CD4-positive, CD25-positive, alpha-beta regulatory T cell (primary cell): ENCODE data around the gene STAM. TPM values are rescaled to one million over a fixed set of nuclear protein-coding genes. Genes with fewer than 3 reads are reported as not detected.
"Not testable (repeated sequence)": the region's sequence is repeated elsewhere in the genome, so short reads cannot be mapped to it uniquely, and the experiment has no call there.

ENCODE experiments used
- ATAC-seq, 2 donors: fragments of 150-1000 bp; cut with Tn5 transposase; one replicate each; pipeline ENCODE4 v1.10.0; 2021; ENCODE audit warnings: low read depth in 2 of 2, moderate number of reproducible peaks in 2 of 2, moderate library complexity in 1 of 2
- DNase-seq, 3 donors: peaks; one replicate each; pipeline versions ENCODE4 v3.0.0 to v3.0.0-alpha.2; 2012 to 2022; ENCODE audit warnings: mixed read lengths in 1 of 3
- H3K27ac ChIP-seq: one replicate; pipeline ENCODE4 v1.7.0; 2013; ENCODE audit warnings: mild to moderate bottlenecking, low read length; ENCODE audit not compliant: insufficient read depth, poor library complexity, severe bottlenecking
- H3K27me3 ChIP-seq: one replicate; pipeline ENCODE4 v1.7.0; 2013; ENCODE audit warnings: low read length; ENCODE audit not compliant: control insufficient read depth, insufficient read depth
- H3K36me3 ChIP-seq: one replicate; pipeline ENCODE4 v1.7.0; 2013; ENCODE audit warnings: mild to moderate bottlenecking, low read length, moderate library complexity; ENCODE audit not compliant: control insufficient read depth, insufficient read depth
- H3K4me1 ChIP-seq: 2 replicates; pipeline ENCODE4 v1.7.0; 2013; ENCODE audit warnings: mild to moderate bottlenecking, low read length; ENCODE audit not compliant: insufficient read depth, control insufficient read depth, poor library complexity, severe bottlenecking
- H3K4me3 ChIP-seq: one replicate; pipeline ENCODE4 v1.7.0; 2013; ENCODE audit warnings: low read depth, mild to moderate bottlenecking, low read length, moderate library complexity
- H3K9me3 ChIP-seq, 2 experiments: 1 replicate in 1 of 2; 2 replicates in 1 of 2; pipeline ENCODE4 v1.7.0; 2013; ENCODE audit warnings: low read length in 2 of 2, mild to moderate bottlenecking in 1 of 2, moderate library complexity in 1 of 2; ENCODE audit not compliant: control insufficient read depth in 2 of 2
- H3K27ac Mint-ChIP-seq, 3 donors: one replicate each; pipeline ENCODE4 v1.8.0; 2020 to 2022; ENCODE audit warnings: mild to moderate bottlenecking in 3 of 3, mixed read lengths in 3 of 3, moderate library complexity in 2 of 3
- H3K27me3 Mint-ChIP-seq: one replicate; pipeline ENCODE4 v1.8.0; 2022; ENCODE audit warnings: mild to moderate bottlenecking, mixed read lengths
- H3K36me3 Mint-ChIP-seq: one replicate; pipeline ENCODE4 v1.8.0; 2020; ENCODE audit warnings: mixed read lengths
- H3K4me1 Mint-ChIP-seq, 4 donors: one replicate each; pipeline ENCODE4 v1.8.0; 2020 to 2022; ENCODE audit warnings: mixed read lengths in 4 of 4, mild to moderate bottlenecking in 1 of 4
- H3K4me3 Mint-ChIP-seq, 4 donors: one replicate each; pipeline ENCODE4 v1.8.0; 2020 to 2022; ENCODE audit warnings: mild to moderate bottlenecking in 4 of 4, mixed read lengths in 4 of 4, moderate library complexity in 3 of 4
- H3K9me3 Mint-ChIP-seq, 7 donors: one replicate each; pipeline ENCODE4 v1.8.0; 2020 to 2022; ENCODE audit warnings: mixed read lengths in 7 of 7, mild to moderate bottlenecking in 3 of 7, moderate library complexity in 2 of 7
- polyA plus RNA-seq, 4 donors: library from polyadenylated mRNA; unstranded; fragments of 300-500 nt; fragmentation: Illumina TruSeq; gene quantifications; one replicate each; pipeline ENCODE4 v1.2.3, GENCODE V29; 2021
- total RNA-seq: library from RNA; stranded (reverse); gene quantifications from one replicate; pipeline ENCODE4 v1.2.3, GENCODE V29; 2022

Gene STAM
- total and polyA plus RNA-seq, 5 donors from 2014 or later, result 48.0 to 154 (median 69.6) TPM

- H3K27me3 ChIP-seq, result no peaks in the 10 kb centered on the region
- H3K4me3 ChIP-seq, result no peak overlapping the region
- no peak for ATAC-seq
- H3K4me1 ChIP-seq, result peaks cover 6% of the 10 kb centered on the region
- no peaks in the 10 kb centered on the region for H3K9me3 ChIP-seq
- H3K4me3 Mint-ChIP-seq, result no peak overlapping the region
- H3K9me3 Mint-ChIP-seq, result peaks cover 0 to 3% (median 0%) of the 10 kb centered on the region in 7 donors
- peaks cover 23 to 45% (median 25%) of the 10 kb centered on the region in 4 donors for H3K4me1 Mint-ChIP-seq
- peaks cover 94% of the 10 kb centered on the region for H3K36me3 ChIP-seq
- peak overlapping the region; percentile 17 to 53 (median 39) for H3K27ac Mint-ChIP-seq
- no peak overlapping the region for H3K27ac ChIP-seq
- H3K27me3 Mint-ChIP-seq, result no peaks in the 10 kb centered on the region
- peaks cover 67% of the 10 kb centered on the region for H3K36me3 Mint-ChIP-seq
- no peak for DNase-seq
Measured at GRCh38 chr10:17712717-17713471, 68.9 kb downstream of the STAM start.

GRCh38 chr10:17713758-17714157, 69.8 kb downstream of the STAM start:
- peaks cover 23 to 47% (median 25%) of the 10 kb centered on the region in 4 donors for H3K4me1 Mint-ChIP-seq
- H3K27ac Mint-ChIP-seq, result peak overlapping the region in 1 of 3 donors; percentile 20
- no peak for ATAC-seq
- no peaks in the 10 kb centered on the region for H3K27me3 Mint-ChIP-seq
- Histone ChIP-seq H3K27ac (no peak overlapping the region), H3K4me1 (peaks cover 6% of the 10 kb centered on the region), H3K9me3 (no peaks in the 10 kb centered on the region), H3K36me3 (peaks cover 85% of the 10 kb centered on the region), H3K27me3 (no peaks in the 10 kb centered on the region), H3K4me3 (no peak overlapping the region)
- H3K4me3 Mint-ChIP-seq, result no peak overlapping the region
- H3K36me3 Mint-ChIP-seq, result peaks cover 66% of the 10 kb centered on the region
- peaks cover 0 to 3% (median 0%) of the 10 kb centered on the region in 7 donors for H3K9me3 Mint-ChIP-seq
- no peak for DNase-seq

GRCh38 chr10:17716161-17716560, 72.2 kb downstream of the STAM start:
- no peaks in the 10 kb centered on the region for H3K9me3 ChIP-seq
- peak in 1 of 3 donors; percentile 23 for DNase-seq
- Mint-ChIP-seq H3K4me1 (peaks cover 13 to 48% (median 22%) of the 10 kb centered on the region in 4 donors), H3K36me3 (peaks cover 65% of the 10 kb centered on the region), H3K27ac (peak overlapping the region in 1 of 3 donors; percentile 23), H3K27me3 (no peaks in the 10 kb centered on the region), H3K9me3 (peaks cover 0 to 3% (median 0%) of the 10 kb centered on the region in 7 donors), H3K4me3 (no peak overlapping the region)
- H3K4me1 ChIP-seq, result peaks cover 6% of the 10 kb centered on the region
- H3K27me3 ChIP-seq, result no peaks in the 10 kb centered on the region
- no peak for ATAC-seq
- H3K36me3 ChIP-seq, result peaks cover 61% of the 10 kb centered on the region
- H3K4me3 ChIP-seq, result no peak overlapping the region
- peak overlapping the region; percentile 37 for H3K27ac ChIP-seq

DNA sequence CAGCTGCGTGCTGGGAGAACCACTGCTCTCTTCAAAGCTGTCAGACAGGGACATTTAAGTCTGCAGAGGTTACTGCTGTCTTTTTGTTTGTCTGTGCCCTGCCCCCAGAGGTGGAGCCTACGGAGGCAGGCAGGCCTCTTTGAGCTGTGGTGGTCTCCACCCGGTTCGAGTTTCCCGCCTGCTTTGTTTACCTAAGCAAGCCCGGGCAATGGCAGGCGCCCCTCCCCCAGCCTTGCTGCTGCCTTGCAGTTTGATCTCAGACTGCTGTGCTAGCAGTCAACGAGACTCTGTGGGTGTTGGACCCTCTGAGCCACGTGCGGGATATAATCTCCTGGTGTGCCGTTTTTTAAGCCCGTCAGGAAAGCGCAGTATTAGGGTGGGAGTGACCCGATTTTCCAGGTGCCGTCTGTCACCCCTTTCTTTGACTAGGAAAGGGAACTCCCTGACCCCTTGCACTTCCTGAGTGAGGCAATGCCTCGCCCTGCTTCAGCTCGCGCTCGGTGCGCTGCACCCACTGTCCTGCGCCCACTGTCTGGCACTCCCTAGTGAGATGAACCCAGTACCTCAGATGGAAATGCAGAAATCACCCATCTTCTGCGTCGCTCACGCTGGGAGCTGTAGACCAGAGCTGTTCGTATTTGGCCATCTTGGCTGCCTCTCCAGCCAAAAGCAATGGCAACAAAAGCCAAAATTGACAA, 78.5 kb downstream of the STAM start:
- not testable (repeated sequence) for H3K27ac Mint-ChIP-seq, H3K4me1 ChIP-seq, H3K36me3 ChIP-seq, H3K27me3 Mint-ChIP-seq, ATAC-seq, H3K9me3 Mint-ChIP-seq, DNase-seq, H3K4me3 Mint-ChIP-seq, H3K4me3 ChIP-seq, H3K27me3 ChIP-seq, H3K27ac ChIP-seq, H3K9me3 ChIP-seq
- Mint-ChIP-seq H3K4me1 (peaks cover 11 to 28% (median 20%) of the 10 kb centered on the region in 4 donors), H3K36me3 (peaks cover 27% of the 10 kb centered on the region)

GRCh38 chr10:17725703-17726102, 81.8 kb downstream of the STAM start:
- Histone ChIP-seq H3K27me3 (no peaks in the 10 kb centered on the region), H3K4me1 (peaks cover 4% of the 10 kb centered on the region), H3K36me3 (no peaks in the 10 kb centered on the region), H3K9me3 (no peaks in the 10 kb centered on the region), H3K4me3 (no peak overlapping the region), H3K27ac (no peak overlapping the region)
- no peak for DNase-seq
- peak overlapping the region in 1 of 3 donors; percentile 9 for H3K27ac Mint-ChIP-seq
- H3K27me3 Mint-ChIP-seq, result no peaks in the 10 kb centered on the region
- H3K4me1 Mint-ChIP-seq, result peaks cover 9 to 25% (median 16%) of the 10 kb centered on the region in 4 donors
- peaks cover 0 to 6% (median 0%) of the 10 kb centered on the region in 7 donors for H3K9me3 Mint-ChIP-seq
- H3K4me3 Mint-ChIP-seq, result no peak overlapping the region
- H3K36me3 Mint-ChIP-seq, result peaks cover 15% of the 10 kb centered on the region
- ATAC-seq, result no peak

GRCh38 chr10:17729630-17730029, 85.7 kb downstream of the STAM start:
- H3K4me1 Mint-ChIP-seq, result peaks cover 13 to 20% (median 16%) of the 10 kb centered on the region in 4 donors
- no peaks in the 10 kb centered on the region for H3K27me3 ChIP-seq
- H3K36me3 Mint-ChIP-seq, result no peaks in the 10 kb centered on the region
- no peak overlapping the region for H3K27ac ChIP-seq
- no peaks in the 10 kb centered on the region for H3K9me3 ChIP-seq
- H3K27ac Mint-ChIP-seq, result peak overlapping the region in 1 of 3 donors; percentile 70
- no peak overlapping the region for H3K4me3 ChIP-seq
- H3K4me3 Mint-ChIP-seq, result no peak overlapping the region
- no peaks in the 10 kb centered on the region for H3K36me3 ChIP-seq
- ATAC-seq (no peak), DNase-seq (no peak)
- no peaks in the 10 kb centered on the region for H3K4me1 ChIP-seq
- H3K9me3 Mint-ChIP-seq, result no peaks in the 10 kb centered on the region
- H3K27me3 Mint-ChIP-seq, result no peaks in the 10 kb centered on the region

GRCh38 chr10:17730667-17731066, 86.7 kb downstream of the STAM start:
- no peak for ATAC-seq
- H3K4me3 Mint-ChIP-seq, result no peak overlapping the region

More at GRCh38 chr10:17730667-17731066, 86.7 kb downstream of the STAM start:
- Mint-ChIP-seq H3K27me3 (no peaks in the 10 kb centered on the region), H3K9me3 (no peaks in the 10 kb centered on the region), H3K27ac (peak overlapping the region in 1 of 3 donors; percentile 54), H3K36me3 (no peaks in the 10 kb centered on the region), H3K4me1 (peaks cover 13 to 20% (median 15%) of the 10 kb centered on the region in 4 donors)
- no peaks in the 10 kb centered on the region for H3K27me3 ChIP-seq
- no peak for DNase-seq
- H3K4me1 ChIP-seq, result no peaks in the 10 kb centered on the region
- H3K4me3 ChIP-seq, result no peak overlapping the region
- H3K9me3 ChIP-seq, result no peaks in the 10 kb centered on the region
- no peak overlapping the region for H3K27ac ChIP-seq
- no peaks in the 10 kb centered on the region for H3K36me3 ChIP-seq
